Caco-2 (cell line): ENCODE data around the gene KLHDC8A. TPM values are rescaled to one million over a fixed set of nuclear protein-coding genes. Genes with fewer than 3 reads are reported as not detected.
"Not testable (repeated sequence)": the region's sequence is repeated elsewhere in the genome, so short reads cannot be mapped to it uniquely, and the experiment has no call there.

Source experiments
- Bru-seq: library from RNA; stranded (reverse); fragments of 400-500 nt; gene quantifications from one replicate; lab custom pipeline; 2021; lab: Mats Ljungman, UMichigan
- BruChase-seq, 2 experiments: library from RNA; stranded (reverse); fragments of 400-500 nt; gene quantifications; one replicate each; lab custom pipeline; 2021; lab: Mats Ljungman, UMichigan
- BruUV-seq: library from RNA; stranded (reverse); fragments of 400-500 nt; replicated peaks from 2 replicates; lab custom pipeline; 2021; lab: Mats Ljungman, UMichigan
- CTCF ChIA-PET: fragments of 300-600 bp; sonication (Branson Sonifier 250); formaldehyde crosslinking; loops from one replicate; lab custom pipeline; 2022; ENCODE audit warnings: antibody characterized with exemption; lab: Charles Lee
- POLR2A ChIA-PET: fragments of 300-600 bp; sonication (Branson Sonifier 250); formaldehyde crosslinking; loops from one replicate; lab custom pipeline; 2022; ENCODE audit warnings: antibody characterized with exemption; lab: Charles Lee
- DNase-seq, 2 experiments: peaks; one replicate each; pipeline versions ENCODE4 v3.0.0 to v3.0.0-alpha.2; 2020 to 2022
- H3K27me3 ChIP-seq: replicated peaks from 2 replicates; pipeline ENCODE4 v1.6.0; 2011; ENCODE audit warnings: low read length; ENCODE audit not compliant: control insufficient read depth, insufficient read depth
- H3K36me3 ChIP-seq: 2 replicates; pipeline ENCODE4 v1.5.1; 2011; ENCODE audit warnings: low read length; ENCODE audit not compliant: control insufficient read depth, insufficient read depth
- H3K4me1 ChIP-seq: fragments of 250-450 bp; sonication (Bioruptor Pico); 2 replicates; pipeline ENCODE4 v1.5.1; 2020; ENCODE audit warnings: mild to moderate bottlenecking
- H3K4me3 ChIP-seq: 2 replicates; pipeline ENCODE4 v1.5.1; 2011; ENCODE audit warnings: low read depth, mild to moderate bottlenecking, control low read depth, low read length
- H3K9me3 ChIP-seq: fragments of 250-450 bp; sonication (Bioruptor Pico); 2 replicates; pipeline ENCODE4 v1.5.1; 2020; ENCODE audit warnings: mild to moderate bottlenecking, moderate library complexity
- H3K27ac Mint-ChIP-seq: one replicate; pipeline ENCODE4 v1.8.0; 2022; ENCODE audit warnings: mixed read lengths; ENCODE audit not compliant: unreplicated experiment
- H3K27me3 Mint-ChIP-seq: one replicate; pipeline ENCODE4 v1.8.0; 2022; ENCODE audit warnings: mixed read lengths; ENCODE audit not compliant: insufficient read depth, unreplicated experiment
- H3K36me3 Mint-ChIP-seq: one replicate; pipeline ENCODE4 v1.8.0; 2022; ENCODE audit warnings: mild to moderate bottlenecking, mixed read lengths; ENCODE audit not compliant: insufficient read depth, unreplicated experiment
- H3K4me1 Mint-ChIP-seq: one replicate; pipeline ENCODE4 v1.8.0; 2022; ENCODE audit warnings: low read depth, mixed read lengths; ENCODE audit not compliant: unreplicated experiment
- H3K4me3 Mint-ChIP-seq: one replicate; pipeline ENCODE4 v1.8.0; 2022; ENCODE audit warnings: mild to moderate bottlenecking, moderate library complexity, mixed read lengths; ENCODE audit not compliant: unreplicated experiment
- H3K9me3 Mint-ChIP-seq: one replicate; pipeline ENCODE4 v1.8.0; 2022; ENCODE audit warnings: mixed read lengths; ENCODE audit not compliant: unreplicated experiment
- CTCF ChIP-seq, 2 experiments: fragments of 200-600 bp in 1 of 2; IDR thresholded peaks; 1 replicate in 1 of 2; 2 replicates in 1 of 2; pipeline versions ENCODE4 v1.5.1 to v1.8.0; 2011 to 2022; ENCODE audit warnings: antibody characterized with exemption in 1 of 2, control low read depth in 1 of 2, inconsistent platforms in 1 of 2, low read depth in 1 of 2, low read length in 1 of 2, mild to moderate bottlenecking in 1 of 2, moderate library complexity in 1 of 2; ENCODE audit not compliant: insufficient read depth in 1 of 2, severe bottlenecking in 1 of 2, unreplicated experiment in 1 of 2
- intact Hi-C: fragments of 100-400 bp; cut with micrococcal nuclease; formaldehyde crosslinking; loops from one replicate; pipeline ENCODE4 v1.10.0; 2022; ENCODE audit not compliant: unreplicated experiment
- long read RNA-seq: library from polyadenylated mRNA; stranded (forward); transcript quantifications from one replicate; pipeline ENCODE4 v2.0.0, GENCODE V29; 2022
- total RNA-seq: library from RNA; stranded (reverse); gene quantifications from 2 replicates; pipeline ENCODE4 v1.2.3, GENCODE V29; 2022

The KLHDC8A gene
- total RNA-seq, result not detected in 2 replicates
- not detected for Bru-seq, nascent RNA
- not detected for BruChase-seq, experiment 1, labeled RNA remaining after a 2-hour chase
- BruChase-seq, experiment 2, labeled RNA remaining after a 6-hour chase, result not detected
- long read RNA-seq, result 0 reads

GRCh38 chr1:205356440-205357139, at the start of gene KLHDC8A:
Gene KLHDC8A (minus strand): TSS chr1:205356922. CDS start chr1:205343604, 13,318 bp downstream.
- ChIA-PET CTCF (interaction anchor here (0.6 to 1.8 kb wide), 2 partner anchors 129 to 754 kb away, joined by 3 to 4 read pairs; no protein-coding TSS in a partner anchor), POLR2A (no interaction called here)
- H3K4me1 Mint-ChIP-seq, result peaks cover 6% of the 10 kb centered on the region
- H3K4me3 Mint-ChIP-seq, result no peak within 1 kb of the TSS
- Histone ChIP-seq H3K4me3 (no peak within 1 kb of the TSS), H3K27me3 (no peaks in the 10 kb centered on the region), H3K9me3 (no peaks in the 10 kb centered on the region), H3K4me1 (peaks cover 4% of the 10 kb centered on the region; the same call in 1 of the 2 replicates), H3K36me3 (no peaks in the 10 kb centered on the region)
- peaks cover 20% of the 10 kb centered on the region for H3K27me3 Mint-ChIP-seq
- TF ChIP-seq CTCF (IDR thresholded peaks at IDR 0.05; ENCODE audit: insufficient read depth in 1 of 2, low read depth in 1 of 2, low read length in 1 of 2, severe bottlenecking in 1 of 2, unreplicated experiment in 1 of 2), result no peak
- no peak for DNase-seq
- no TSS peak for BruUV-seq
- H3K9me3 Mint-ChIP-seq, result no peaks in the 10 kb centered on the region
- no peaks in the 10 kb centered on the region for H3K36me3 Mint-ChIP-seq
- intact Hi-C loops, result no loop called here
- H3K27ac Mint-ChIP-seq, result no peak within 1 kb of the TSS

GRCh38 chr1:205406252-205406651, 49.5 kb upstream of the KLHDC8A start:
- H3K4me3 Mint-ChIP-seq, H3K4me1 ChIP-seq, CTCF ChIA-PET, H3K36me3 ChIP-seq, DNase-seq, H3K27me3 ChIP-seq, H3K27ac Mint-ChIP-seq, BruUV-seq, H3K9me3 ChIP-seq, H3K4me1 Mint-ChIP-seq, H3K36me3 Mint-ChIP-seq, intact Hi-C loops, H3K9me3 Mint-ChIP-seq, H3K4me3 ChIP-seq, POLR2A ChIA-PET: not testable (repeated sequence)
- peaks cover 18% of the 10 kb centered on the region for H3K27me3 Mint-ChIP-seq

GRCh38 chr1:205404484-205404883, 47.8 kb upstream of the KLHDC8A start:
- H3K4me3 Mint-ChIP-seq, DNase-seq, H3K9me3 Mint-ChIP-seq, H3K4me1 Mint-ChIP-seq, H3K36me3 Mint-ChIP-seq, POLR2A ChIA-PET, BruUV-seq, H3K27ac Mint-ChIP-seq, H3K36me3 ChIP-seq, H3K27me3 ChIP-seq, intact Hi-C loops, H3K9me3 ChIP-seq, H3K4me3 ChIP-seq, CTCF ChIA-PET, H3K4me1 ChIP-seq: not testable (repeated sequence)
- peaks cover 13% of the 10 kb centered on the region for H3K27me3 Mint-ChIP-seq

- no TSS peak for BruUV-seq
- Histone ChIP-seq H3K27me3 (no peaks in the 10 kb centered on the region), H3K4me1 (no peaks in the 10 kb centered on the region), H3K9me3 (no peaks in the 10 kb centered on the region), H3K36me3 (no peaks in the 10 kb centered on the region), H3K4me3 (no peak overlapping the region)
- H3K9me3 Mint-ChIP-seq, result no peaks in the 10 kb centered on the region
- H3K4me3 Mint-ChIP-seq, result no peak overlapping the region
- no peaks in the 10 kb centered on the region for H3K4me1 Mint-ChIP-seq
- H3K27me3 Mint-ChIP-seq, result peaks cover 16% of the 10 kb centered on the region
- H3K36me3 Mint-ChIP-seq, result no peaks in the 10 kb centered on the region
- TF ChIP-seq CTCF (IDR thresholded peaks at IDR 0.05; ENCODE audit: insufficient read depth in 1 of 2, low read depth in 1 of 2, low read length in 1 of 2, severe bottlenecking in 1 of 2, unreplicated experiment in 1 of 2), result no peak
- intact Hi-C loops, result no loop called here
- CTCF ChIA-PET, result no interaction called here
- DNase-seq, result no peak
- POLR2A ChIA-PET, result no interaction called here
- H3K27ac Mint-ChIP-seq, result no peak overlapping the region
Observed at GRCh38 chr1:205398586-205398985, 41.9 kb upstream of the KLHDC8A start.
